K562 (cell line): ENCODE results near the gene EGR2. TPM values are rescaled to one million over a fixed set of nuclear protein-coding genes. Genes with fewer than 3 reads are reported as not detected.

Experiments
- ATAC-seq: fragments of 200-7000 bp; cut with Tn5 transposase; 3 replicates; pipeline ENCODE4 v1.9.1; 2020; ENCODE audit warnings: moderate library complexity
- BruUV-seq: library from RNA; stranded (reverse); fragments of 400-500 nt; replicated peaks from 2 replicates; lab custom pipeline; 2021; lab: Mats Ljungman, UMichigan
- CTCF ChIA-PET: fragments of 300-600 bp; formaldehyde crosslinking; extraction: SDS; loops from one replicate; lab custom pipeline; 2021; ENCODE audit warnings: low intra/inter-chr PET ratio; lab: Yijun Ruan, JAX
- POLR2A ChIA-PET: fragments of 300-600, 350-650 bp; sonication (Branson Sonifier 250); formaldehyde crosslinking; extraction: SDS; loops from one replicate; lab custom pipeline; 2021; ENCODE audit warnings: antibody characterized with exemption, inconsistent platforms; lab: Yijun Ruan, JAX
- DNase-seq, 4 experiments: peaks; one replicate each; pipeline versions ENCODE4 v3.0.0 to v3.0.0-alpha.2; 2011 to 2018; ENCODE audit warnings: low spot score in 3 of 4, mixed read lengths in 3 of 4; ENCODE audit errors: extremely low read depth in 1 of 4
- FAIRE-seq: peaks from 2 replicates; lab custom pipeline; 2011; peaks lifted over from hg19 to GRCh38; lab: Jason Lieb, UNC
- H2AFZ ChIP-seq: 2 replicates; pipeline ENCODE4 v1.6.0; 2011; ENCODE audit warnings: low read depth, low read length, control low read depth, inconsistent platforms
- H3K27ac ChIP-seq: fragments of 200-600 bp; 3 replicates; pipeline ENCODE4 v1.8.0; 2011; ENCODE audit warnings: low read depth, mild to moderate bottlenecking, control low read depth, inconsistent platforms, low read length, moderate library complexity, mixed read lengths; ENCODE audit errors: extremely low read depth
- H3K27me3 ChIP-seq, 2 experiments: fragments of 300-600 bp in 1 of 2; 2 replicates in 1 of 2; 3 replicates in 1 of 2; pipeline versions ENCODE4 v1.6.0 to v1.8.0; 2011; ENCODE audit warnings: inconsistent platforms in 2 of 2, low read length in 2 of 2, mild to moderate bottlenecking in 1 of 2, mixed read lengths in 1 of 2, moderate library complexity in 1 of 2; ENCODE audit not compliant: control insufficient read depth in 2 of 2, insufficient read depth in 2 of 2
- H3K36me3 ChIP-seq: fragments of 300-600 bp; 3 replicates; pipeline ENCODE4 v1.8.0; 2011; ENCODE audit warnings: mild to moderate bottlenecking, low read length, inconsistent platforms; ENCODE audit not compliant: control insufficient read depth, insufficient read depth
- H3K4me1 ChIP-seq, 2 experiments: fragments of 200-600 bp in 1 of 2; replicated peaks in 1 of 2; 2 replicates in 1 of 2; 3 replicates in 1 of 2; pipeline versions ENCODE4 v1.5.1 to v1.8.0; 2011; ENCODE audit warnings: inconsistent platforms in 2 of 2, low read length in 2 of 2, mild to moderate bottlenecking in 1 of 2, mixed read lengths in 1 of 2, moderate library complexity in 1 of 2; ENCODE audit not compliant: control insufficient read depth in 2 of 2, insufficient read depth in 2 of 2
- H3K4me2 ChIP-seq: 2 replicates; pipeline ENCODE4 v1.6.1; 2011; ENCODE audit warnings: low read length, control low read depth, inconsistent platforms, mixed read lengths; ENCODE audit not compliant: insufficient read depth
- H3K4me3 ChIP-seq: fragments of 200-600 bp; sonication (generic), shearing (Covaris generic); 2 replicates; pipeline ENCODE4 v1.5.1; 2016; ENCODE audit warnings: control low read depth, inconsistent platforms
- H3K79me2 ChIP-seq: fragments of 200-600 bp; 3 replicates; pipeline ENCODE4 v1.8.0; 2011; ENCODE audit warnings: low read length, inconsistent platforms; ENCODE audit not compliant: control insufficient read depth, insufficient read depth
- H3K9ac ChIP-seq, 2 experiments: 2 replicates each; pipeline versions ENCODE4 v1.6.0 to v1.6.1; 2011; ENCODE audit warnings: low read depth in 2 of 2, low read length in 2 of 2, control low read depth in 1 of 2, inconsistent platforms in 1 of 2, mild to moderate bottlenecking in 1 of 2, mixed read lengths in 1 of 2; ENCODE audit not compliant: insufficient read depth in 1 of 2
- H3K9me1 ChIP-seq: one replicate; pipeline ENCODE4 v1.6.0; 2011; ENCODE audit warnings: inconsistent platforms, mild to moderate bottlenecking, low read length, moderate library complexity; ENCODE audit not compliant: control insufficient read depth, insufficient read depth
- H3K9me3 ChIP-seq: replicated peaks from 2 replicates; pipeline ENCODE4 v1.5.1; 2011; ENCODE audit warnings: low read depth, low read length, inconsistent platforms; ENCODE audit not compliant: control insufficient read depth, insufficient read depth
- H4K20me1 ChIP-seq: replicated peaks from 2 replicates; pipeline ENCODE4 v1.6.1; 2011; ENCODE audit warnings: low read length, inconsistent platforms, mixed read lengths; ENCODE audit not compliant: control insufficient read depth, insufficient read depth
- ARID2 ChIP-seq: fragments of 450-650 bp; IDR thresholded peaks from 2 replicates; pipeline ENCODE4 v1.6.1; 2017; ENCODE audit warnings: antibody characterized with exemption, mild to moderate bottlenecking
- CBFA2T3 ChIP-seq: fragments of 450-650 bp; IDR thresholded peaks from 2 replicates; pipeline ENCODE4 v1.6.1; 2017
- EP400 ChIP-seq: fragments of 450-650 bp; IDR thresholded peaks from 2 replicates; pipeline ENCODE4 v1.6.1; 2017; ENCODE audit warnings: antibody characterized with exemption, mild to moderate bottlenecking, moderate library complexity
- JUND ChIP-seq, 2 experiments: IDR thresholded peaks; 2 replicates in 1 of 2; 3 replicates in 1 of 2; pipeline ENCODE4 v1.6.1; 2011; ENCODE audit warnings: borderline replicate concordance in 2 of 2, low read depth in 2 of 2, low read length in 2 of 2, improper control_type of control experiment in 1 of 2, missing biosample characterization in 1 of 2, missing genetic modification characterization in 1 of 2, missing genetic modification reagents in 1 of 2
- LCOR ChIP-seq: sonication (generic); formaldehyde crosslinking; IDR thresholded peaks from 2 replicates; pipeline ENCODE4 v1.8.0; 2022; ENCODE audit warnings: mild to moderate bottlenecking, missing genetic modification reagents
- MEF2A ChIP-seq: IDR thresholded peaks from 2 replicates; pipeline ENCODE4 v1.6.1; 2011; ENCODE audit warnings: low read depth, mild to moderate bottlenecking, low read length, moderate library complexity; ENCODE audit not compliant: control insufficient read depth
- OTX1 ChIP-seq: fragments of 450-650 bp; formaldehyde crosslinking; IDR thresholded peaks from 2 replicates; pipeline ENCODE4 v1.4.0; 2022; ENCODE audit warnings: mild to moderate bottlenecking
- SIN3B ChIP-seq: fragments of 450-650 bp; IDR thresholded peaks from 2 replicates; pipeline ENCODE4 v1.6.1; 2017; ENCODE audit warnings: low read depth, mild to moderate bottlenecking, moderate library complexity
- SMAD3 ChIP-seq: fragments of 450-650 bp; formaldehyde crosslinking; conservative IDR thresholded peaks from 2 replicates; pipeline ENCODE4 v1.4.0; 2020; ENCODE audit warnings: mild to moderate bottlenecking
- TEAD4 ChIP-seq, 2 experiments: sonication (generic) in 1 of 2; formaldehyde crosslinking in 1 of 2; IDR thresholded peaks; 2 replicates each; pipeline versions ENCODE4 v1.6.1 to v1.8.0; 2012 to 2022; ENCODE audit warnings: borderline replicate concordance in 1 of 2, inconsistent platforms in 1 of 2, low read length in 1 of 2, mild to moderate bottlenecking in 1 of 2, missing genetic modification reagents in 1 of 2
- ZNF165 ChIP-seq: fragments of 250-450 bp; sonication (Bioruptor Pico); IDR thresholded peaks from 2 replicates; pipeline ENCODE4 v1.4.0; 2020; ENCODE audit warnings: borderline replicate concordance
- ZNF175 ChIP-seq: fragments of 200-800 bp; sonication (Bioruptor generic); IDR thresholded peaks from 2 replicates; pipeline ENCODE4 v1.6.1; 2016; ENCODE audit warnings: low read depth, mild to moderate bottlenecking, missing genetic modification characterization, missing compliant biosample characterization
- whole genome bisulfite sequencing: fragments of 100-300 bp; shearing (Covaris generic); methylation state at CpG from one replicate; pipeline ENCODE4 v1.1.6; 2016; ENCODE audit warnings: low coverage, mixed read lengths; ENCODE audit not compliant: insufficient coverage; ENCODE audit errors: missing lambda C conversion rate; 5-methylcytosine and 5-hydroxymethylcytosine counted together
- in situ Hi-C: fragments of 300-500 bp; cut with MboI; formaldehyde crosslinking; loops from 4 replicates; pipeline ENCODE4 v1.15.0; 2018; ENCODE audit warnings: inconsistent platforms, mixed read lengths
- intact Hi-C: fragments of 100-400 bp; cut with micrococcal nuclease; formaldehyde crosslinking; loops from 2 replicates; pipeline ENCODE4 v1.14.2; 2022
- polyA plus RNA-seq, 8 experiments: library from polyadenylated mRNA; depleted of rRNA in 4 of 8; stranded (reverse) in 5 of 8; unstranded in 3 of 8; fragments of >200 nt; fragmentation: Nextera tagmentation in 2 of 8; fragmentation: Illumina TruSeq in 1 of 8; extraction: Ambion mirVana in 2 of 8; extraction: Trizol in 1 of 8; gene quantifications; 2 replicates each; pipeline versions ENCODE4 v1.2.1 to v1.2.3, GENCODE V29; 2011 to 2014; ENCODE audit warnings: inconsistent platforms in 1 of 8, missing spikeins in 1 of 8
- total RNA-seq, 7 experiments: library from RNA; depleted of rRNA in 6 of 7; stranded (reverse); fragments of >200 nt in 6 of 7; fragmentation: Illumina TruSeq in 2 of 7; extraction: Trizol in 2 of 7; gene quantifications; 2 replicates each; pipeline versions ENCODE4 v1.2.1 to v1.2.3, GENCODE V29; 2011 to 2021; ENCODE audit warnings: low replicate concordance in 1 of 7
- TF ChIP-seq, protein P1 (sequence below): fragments of 450-650 bp; formaldehyde crosslinking; IDR thresholded peaks from 2 replicates; pipeline ENCODE4 v1.4.0; 2020; ENCODE audit warnings: mild to moderate bottlenecking, moderate library complexity
- TF ChIP-seq, protein P2 (sequence below): fragments of 250-450 bp; sonication (Bioruptor Pico); IDR thresholded peaks from 2 replicates; pipeline ENCODE4 v1.4.0; 2020; ENCODE audit warnings: mild to moderate bottlenecking
- TF ChIP-seq, protein P3 (sequence below): fragments of 450-650 bp; formaldehyde crosslinking; IDR thresholded peaks from 2 replicates; pipeline ENCODE4 v1.4.0; 2022; ENCODE audit warnings: mild to moderate bottlenecking, moderate library complexity

EGR2 gene
- total and polyA plus RNA-seq, 9 of the 15 experiments (the other 6 are each of a cell fraction or from before 2014, with no cell fraction given): 0.08 to 0.18 (median 0.12) TPM; not detected in 4

DNA sequence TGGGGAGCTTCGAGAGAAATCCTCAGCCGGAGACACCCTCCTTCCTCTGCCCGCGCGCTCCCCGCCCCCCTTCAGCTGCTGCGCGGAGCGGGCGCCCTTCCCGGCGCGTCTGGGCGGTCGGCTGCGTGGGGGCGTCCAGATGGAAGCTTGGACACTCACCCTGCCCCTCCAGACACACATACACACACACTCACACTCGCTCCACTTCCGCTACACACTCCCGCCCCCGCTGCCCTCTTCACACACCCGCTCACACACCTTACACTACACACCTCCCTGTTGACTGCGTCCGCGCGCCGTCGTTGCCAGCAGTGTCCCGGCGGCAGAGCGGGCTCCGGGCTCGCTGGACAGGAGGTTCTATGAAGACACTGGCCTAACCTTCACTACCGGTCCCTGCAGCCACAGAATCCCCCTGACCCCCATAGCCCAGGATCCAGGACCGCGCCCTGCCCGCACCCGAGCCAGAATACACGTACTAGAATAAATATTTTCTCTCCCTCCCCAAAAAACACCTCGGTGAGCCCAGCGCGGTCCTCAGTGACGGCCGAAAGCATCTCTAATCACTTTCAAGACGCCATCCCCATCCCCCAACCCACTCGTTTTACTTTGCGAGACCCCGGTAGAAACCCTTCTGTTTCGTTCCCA lies 1.1 kb upstream of the EGR2 start:
- Histone ChIP-seq H3K4me3 (peak overlapping the region; percentile 74), H3K9ac (peak overlapping the region; percentile 74 to 94), H3K79me2 (no peaks in the 10 kb centered on the region), H3K27me3 (peaks cover 19 to 53% of the 10 kb centered on the region in 2 experiments; a peak in 4 of 5 replicates), H3K9me1 (no peaks in the 10 kb centered on the region), H3K4me1 (peaks cover 7 to 50% of the 10 kb centered on the region in 2 experiments; a peak in 3 of 5 replicates), H2AFZ (peak overlapping the region; percentile 95), H3K36me3 (no peaks in the 10 kb centered on the region), H3K9me3 (no peaks in the 10 kb centered on the region), H4K20me1 (no peaks in the 10 kb centered on the region), H3K4me2 (peak overlapping the region; percentile 90), H3K27ac (peak overlapping the region; percentile 70)
- in situ Hi-C loops (no loop called here), intact Hi-C loops (loop anchor here (5.0 kb wide), 3 partner anchors 205 to 380 kb away; no protein-coding TSS in a partner anchor)
- BruUV-seq: no TSS peak
- POLR2A ChIA-PET: interaction anchor here (0.6 to 1.5 kb wide), 5 partner anchors 11 to 267 kb away, joined by 3 to 9 read pairs (median 3); no protein-coding TSS in a partner anchor
- peak; percentile 58 to 81 (median 70) for DNase-seq
- ATAC-seq: peak; percentile 51
- 2% methylated on average over 49 of the region's 49 CpGs for WGBS
- FAIRE-seq: peak; percentile 6
- CTCF ChIA-PET: interaction anchor here (1.1 kb wide), 1 partner anchor 380 kb away, joined by 3 read pairs; no protein-coding TSS in a partner anchor
- TF ChIP-seq ZNF175 (CRISPR knock-in tag) (no peak), ARID2 (peak; percentile 34; the same call in 1 of the 2 replicates), LCOR (CRISPR knock-in tag) (no peak), OTX1 (CRISPR knock-in tag) (no peak), CBFA2T3 (peak; percentile 46), ZNF165 (CRISPR knock-in tag) (no peak), EP400 (no peak), JUND (IDR thresholded peaks at IDR 0.05; ENCODE audit: borderline replicate concordance, low read depth, low read length) (no peak), JUND (tag; IDR thresholded peaks at IDR 0.05; ENCODE audit: borderline replicate concordance, low read depth, low read length) (no peak), TEAD4 (IDR thresholded peaks at IDR 0.05; ENCODE audit: low read length) (no peak), TEAD4 (CRISPR knock-in tag; IDR thresholded peaks at IDR 0.05; ENCODE audit: borderline replicate concordance) (no peak), SIN3B (no peak), SMAD3 (CRISPR knock-in tag) (no peak), MEF2A (no peak)
- TF ChIP-seq, protein P1, sequence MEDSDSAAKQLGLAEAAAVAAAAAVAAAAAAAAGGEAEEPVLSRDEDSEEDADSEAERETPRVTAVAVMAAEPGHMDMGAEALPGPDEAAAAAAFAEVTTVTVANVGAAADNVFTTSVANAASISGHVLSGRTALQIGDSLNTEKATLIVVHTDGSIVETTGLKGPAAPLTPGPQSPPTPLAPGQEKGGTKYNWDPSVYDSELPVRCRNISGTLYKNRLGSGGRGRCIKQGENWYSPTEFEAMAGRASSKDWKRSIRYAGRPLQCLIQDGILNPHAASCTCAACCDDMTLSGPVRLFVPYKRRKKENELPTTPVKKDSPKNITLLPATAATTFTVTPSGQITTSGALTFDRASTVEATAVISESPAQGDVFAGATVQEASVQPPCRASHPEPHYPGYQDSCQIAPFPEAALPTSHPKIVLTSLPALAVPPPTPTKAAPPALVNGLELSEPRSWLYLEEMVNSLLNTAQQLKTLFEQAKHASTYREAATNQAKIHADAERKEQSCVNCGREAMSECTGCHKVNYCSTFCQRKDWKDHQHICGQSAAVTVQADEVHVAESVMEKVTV (CRISPR knock-in tag): no peak
- TF ChIP-seq, protein P2, sequence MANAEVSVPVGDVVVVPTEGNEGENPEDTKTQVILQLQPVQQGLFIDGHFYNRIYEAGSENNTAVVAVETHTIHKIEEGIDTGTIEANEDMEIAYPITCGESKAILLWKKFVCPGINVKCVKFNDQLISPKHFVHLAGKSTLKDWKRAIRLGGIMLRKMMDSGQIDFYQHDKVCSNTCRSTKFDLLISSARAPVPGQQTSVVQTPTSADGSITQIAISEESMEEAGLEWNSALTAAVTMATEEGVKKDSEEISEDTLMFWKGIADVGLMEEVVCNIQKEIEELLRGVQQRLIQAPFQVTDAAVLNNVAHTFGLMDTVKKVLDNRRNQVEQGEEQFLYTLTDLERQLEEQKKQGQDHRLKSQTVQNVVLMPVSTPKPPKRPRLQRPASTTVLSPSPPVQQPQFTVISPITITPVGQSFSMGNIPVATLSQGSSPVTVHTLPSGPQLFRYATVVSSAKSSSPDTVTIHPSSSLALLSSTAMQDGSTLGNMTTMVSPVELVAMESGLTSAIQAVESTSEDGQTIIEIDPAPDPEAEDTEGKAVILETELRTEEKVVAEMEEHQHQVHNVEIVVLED: no peak
- TF ChIP-seq, protein P3, sequence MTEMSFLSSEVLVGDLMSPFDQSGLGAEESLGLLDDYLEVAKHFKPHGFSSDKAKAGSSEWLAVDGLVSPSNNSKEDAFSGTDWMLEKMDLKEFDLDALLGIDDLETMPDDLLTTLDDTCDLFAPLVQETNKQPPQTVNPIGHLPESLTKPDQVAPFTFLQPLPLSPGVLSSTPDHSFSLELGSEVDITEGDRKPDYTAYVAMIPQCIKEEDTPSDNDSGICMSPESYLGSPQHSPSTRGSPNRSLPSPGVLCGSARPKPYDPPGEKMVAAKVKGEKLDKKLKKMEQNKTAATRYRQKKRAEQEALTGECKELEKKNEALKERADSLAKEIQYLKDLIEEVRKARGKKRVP (CRISPR knock-in tag): no peak
